ENCODE data around the gene TLR7.

Gene TLR7

GRCh38 chrX:12930150-12930549 is 63.3 kb downstream of the TLR7 start:
- DNase-seq (ENCODE audit: low read depth, low spot score) = no peak

- no peak for DNase-seq (ENCODE audit: low read depth, low spot score)
Measured at GRCh38 chrX:12932244-12932643, 65.4 kb downstream of the TLR7 start.

GRCh38 chrX:12934850-12935249 is 68.0 kb downstream of the TLR7 start:
- DNase-seq (ENCODE audit: low read depth, low spot score) = no peak

DNA sequence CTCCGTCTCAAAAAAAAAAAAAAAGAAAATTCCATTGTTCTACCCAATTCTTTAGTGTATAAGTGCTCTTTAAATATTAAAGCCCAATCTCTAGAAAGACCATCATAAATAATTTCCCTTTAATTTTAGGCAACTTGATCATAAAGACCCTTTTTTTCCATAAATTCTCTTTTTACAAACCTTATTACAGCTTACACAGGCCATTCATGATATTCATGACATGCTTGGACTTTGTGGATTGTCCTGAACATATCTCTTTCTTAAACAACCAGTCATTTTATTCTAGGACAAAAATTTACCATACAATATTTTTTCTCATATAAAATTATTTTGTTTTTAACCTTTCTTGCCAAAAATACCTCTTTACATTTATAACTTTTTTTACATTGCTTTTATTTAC is 70.1 kb downstream of the TLR7 start:
- DNase-seq (ENCODE audit: low read depth, low spot score) = no peak

All from ELF-1 (cell line).